Body of pancreas (tissue), 4 donors: ENCODE data around the gene MYRFL. TPM values are rescaled to one million over a fixed set of nuclear protein-coding genes. Genes with fewer than 3 reads are reported as not detected.

Experiments used
- ATAC-seq: fragments of 150-250 bp; one replicate; pipeline ENCODE4 v1.9.1; 2016
- DNase-seq, 4 donors: peaks; one replicate each; pipeline ENCODE4 v3.0.0-alpha.2; 2019
- H3K27ac ChIP-seq, 4 donors: fragments of 200-600 bp; sonication (generic); 1 replicate in 3 of 4; 2 replicates in 1 of 4; pipeline versions ENCODE4 v1.5.1 to v1.6.1; 2016 to 2019; ENCODE audit warnings: mild to moderate bottlenecking in 1 of 4, mixed read lengths in 1 of 4, moderate library complexity in 1 of 4
- H3K27me3 ChIP-seq, 2 donors: fragments of 200-600 bp; sonication (generic); one replicate each; pipeline ENCODE4 v1.6.0; 2016; ENCODE audit warnings: mild to moderate bottlenecking in 1 of 2
- H3K36me3 ChIP-seq, 2 donors: fragments of 200-600 bp; sonication (generic); replicated peaks in 1 of 2; 2 replicates each; pipeline ENCODE4 v1.5.1; 2016; ENCODE audit warnings: low read depth in 2 of 2; ENCODE audit not compliant: insufficient read depth in 1 of 2
- H3K4me1 ChIP-seq: fragments of 200-600 bp; sonication (generic); one replicate; pipeline ENCODE4 v1.6.0; 2016
- H3K4me3 ChIP-seq, 2 donors: fragments of 200-600 bp; sonication (generic); 1 replicate in 1 of 2; 2 replicates in 1 of 2; pipeline ENCODE4 v1.5.1; 2016 to 2019
- H3K9me3 ChIP-seq, 3 donors: fragments of 200-600 bp; sonication (generic); 1 replicate in 2 of 3; 2 replicates in 1 of 3; pipeline ENCODE4 v1.5.1; 2016
- CTCF ChIP-seq, 7 experiments: fragments of 450-650 bp in 4 of 7; fragments of 200-600 bp in 3 of 7; sonication (generic) in 3 of 7; IDR thresholded peaks; one replicate each; pipeline ENCODE4 v1.5.1; 2016 to 2019; ENCODE audit warnings: antibody characterized with exemption in 7 of 7
- POLR2A ChIP-seq, 3 donors: fragments of 450-650 bp; IDR thresholded peaks; one replicate each; pipeline ENCODE4 v1.6.1; 2016; ENCODE audit warnings: antibody characterized with exemption in 3 of 3, mild to moderate bottlenecking in 2 of 3
- WGBS, 2 donors: methylation state at CpG; one replicate each; pipeline ENCODE4 v1.1.5; 2017; 5-methylcytosine and 5-hydroxymethylcytosine counted together
- intact Hi-C: fragments of 100-400 bp; cut with DNase I; formaldehyde crosslinking; loops from one replicate; pipeline ENCODE4 v1.15.1; 2023
- total RNA-seq, 2 donors: library from RNA; depleted of rRNA; stranded (reverse); fragments of >200 nt; gene quantifications; one replicate each; pipeline ENCODE4 v1.1.0, GENCODE V29; 2016

The MYRFL gene
- total RNA-seq, 2 donors from 2014 or later: under 0.01 to 0.52 TPM

- Histone ChIP-seq H3K27me3 (no peaks in the 10 kb centered on the region), H3K9me3 (no peaks in the 10 kb centered on the region), H3K27ac (no peak overlapping the region), H3K4me3 (no peak overlapping the region), H3K4me1 (peaks cover 8% of the 10 kb centered on the region), H3K36me3 (no peaks in the 10 kb centered on the region)
- intact Hi-C loops: loop anchor here (5.0 kb wide), 1 partner anchor 697 kb away; no protein-coding TSS in a partner anchor
- DNase-seq: no peak
- 61 to 71% methylated on average over 4 of the region's 4 CpGs for WGBS, 2 donors
- TF ChIP-seq POLR2A (IDR thresholded peaks at IDR 0.05) (no peak), CTCF (IDR thresholded peaks at IDR 0.05) (no peak)
- no peak for ATAC-seq
Measured at GRCh38 chr12:69880571-69880970, 55.5 kb downstream of the MYRFL start.

DNA sequence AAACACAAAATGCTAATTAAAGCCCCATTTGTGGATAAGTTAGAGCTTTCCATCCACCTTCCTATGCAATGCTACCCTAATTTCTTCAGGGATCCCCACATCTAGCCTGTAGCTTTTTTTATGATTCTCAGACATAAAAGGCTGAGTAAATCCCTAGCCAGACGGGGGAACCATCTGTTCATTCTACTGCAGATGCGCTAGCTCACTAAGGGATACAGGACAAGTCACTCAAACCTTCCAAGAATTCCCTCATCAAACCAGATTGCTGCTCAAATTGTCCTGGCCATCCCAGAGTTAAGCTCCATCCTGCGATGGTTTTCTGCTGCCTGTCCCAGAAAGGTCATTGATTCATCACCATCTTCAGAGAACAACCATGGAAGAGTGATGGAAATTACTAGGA lies 56.7 kb downstream of the MYRFL start:
- Histone ChIP-seq H3K9me3 (no peaks in the 10 kb centered on the region), H3K4me1 (peaks cover 8% of the 10 kb centered on the region), H3K27ac (no peak overlapping the region), H3K36me3 (no peaks in the 10 kb centered on the region), H3K4me3 (no peak overlapping the region), H3K27me3 (no peaks in the 10 kb centered on the region)
- intact Hi-C loops: loop anchor here (5.0 kb wide), 1 partner anchor 696 kb away; no protein-coding TSS in a partner anchor
- 50 to 72% methylated on average over 3 of the region's 3 CpGs for WGBS, 2 donors
- TF ChIP-seq POLR2A (IDR thresholded peaks at IDR 0.05) (no peak), CTCF (IDR thresholded peaks at IDR 0.05) (no peak)
- no peak for ATAC-seq
- no peak for DNase-seq

DNA sequence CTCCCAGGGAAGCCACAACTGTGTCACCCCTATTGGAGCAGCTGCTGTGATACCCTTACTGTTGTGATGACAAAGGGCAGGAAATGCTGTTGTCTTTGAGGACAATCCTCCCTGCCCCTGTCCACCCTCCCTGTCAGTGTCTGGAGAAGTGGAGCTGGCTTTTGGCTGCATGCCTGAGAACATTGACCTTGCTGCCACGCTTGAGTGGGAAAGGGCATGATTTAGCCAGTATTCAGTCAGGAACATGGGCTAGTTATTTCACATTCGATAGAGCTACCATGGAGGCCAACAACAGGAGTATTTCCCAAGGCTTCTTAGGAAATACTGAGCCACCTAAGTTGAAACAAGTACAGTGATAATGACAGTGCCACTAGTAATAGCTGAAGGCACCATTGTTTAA lies 59.4 kb downstream of the MYRFL start:
- WGBS, 2 donors: 33% methylated on average over 2 of the region's 2 CpGs; no CpG with 5 or more reads in 1 of the 2 donors
- no peak for TF ChIP-seq POLR2A (IDR thresholded peaks at IDR 0.05)
- no peak for TF ChIP-seq CTCF (IDR thresholded peaks at IDR 0.05)
- no peak for DNase-seq
- Histone ChIP-seq H3K4me3 (no peak overlapping the region), H3K27ac (no peak overlapping the region), H3K9me3 (no peaks in the 10 kb centered on the region), H3K4me1 (peaks cover 3% of the 10 kb centered on the region), H3K27me3 (no peaks in the 10 kb centered on the region), H3K36me3 (no peaks in the 10 kb centered on the region)
- no peak for ATAC-seq
- intact Hi-C loops: loop anchor here (5.0 kb wide), 1 partner anchor 693 kb away; no protein-coding TSS in a partner anchor

GRCh38 chr12:69885658-69886057 lies 60.6 kb downstream of the MYRFL start:
- intact Hi-C loops: no loop called here
- no peak overlapping the region for H3K4me3 ChIP-seq

More at GRCh38 chr12:69885658-69886057, 60.6 kb downstream of the MYRFL start:
- no peaks in the 10 kb centered on the region for H3K4me1 ChIP-seq
- H3K9me3 ChIP-seq: no peaks in the 10 kb centered on the region
- no peaks in the 10 kb centered on the region for H3K27me3 ChIP-seq
- TF ChIP-seq POLR2A (IDR thresholded peaks at IDR 0.05) (no peak), CTCF (IDR thresholded peaks at IDR 0.05) (no peak)
- ATAC-seq (no peak), DNase-seq (no peak)
- H3K27ac ChIP-seq: no peak overlapping the region
- no peaks in the 10 kb centered on the region for H3K36me3 ChIP-seq
